Neural cell (in vitro differentiated cells): Measurements from ENCODE around the gene TTC29. TPM values are rescaled to one million over a fixed set of nuclear protein-coding genes. Genes with fewer than 3 reads are reported as not detected.

Source experiments
- H2AFZ ChIP-seq: fragments of 200-600, 300-800 bp; sonication (generic), shearing (Covaris generic); 2 replicates; pipeline ENCODE4 v1.6.0; 2014; ENCODE audit warnings: low read depth, mild to moderate bottlenecking, antibody characterized with exemption, low read length, moderate library complexity
- H3F3A ChIP-seq: fragments of 200-600 bp; shearing (Covaris generic); 2 replicates; pipeline ENCODE4 v1.6.1; 2016; ENCODE audit warnings: mild to moderate bottlenecking, moderate library complexity, mixed read lengths, antibody characterized with exemption, low read length; ENCODE audit not compliant: insufficient read depth, poor library complexity, severe bottlenecking
- H3K27ac ChIP-seq: fragments of 200-600, 300-800 bp; sonication (generic), shearing (Covaris generic); 2 replicates; pipeline ENCODE4 v1.5.1; 2014; ENCODE audit warnings: mild to moderate bottlenecking, low read length, moderate library complexity
- H3K27me3 ChIP-seq: fragments of 300-800, 200-600 bp; sonication (generic), shearing (Covaris generic); 2 replicates; pipeline ENCODE4 v1.6.0; 2014; ENCODE audit warnings: mild to moderate bottlenecking, low read depth, low read length, moderate library complexity; ENCODE audit not compliant: insufficient read depth
- H3K36me3 ChIP-seq: fragments of 300-800, 200-600 bp; sonication (generic), shearing (Covaris generic); 2 replicates; pipeline ENCODE4 v1.5.1; 2014; ENCODE audit warnings: mild to moderate bottlenecking, antibody characterized with exemption, low read length, moderate library complexity; ENCODE audit not compliant: insufficient read depth
- H3K4me2 ChIP-seq: fragments of 300-800, 200-600 bp; sonication (generic), shearing (Covaris generic); 2 replicates; pipeline ENCODE4 v1.6.0; 2014; ENCODE audit warnings: mild to moderate bottlenecking, low read length
- H3K4me3 ChIP-seq: fragments of 300-800, 200-600 bp; sonication (generic), shearing (Covaris generic); 2 replicates; pipeline ENCODE4 v1.5.1; 2014; ENCODE audit warnings: mild to moderate bottlenecking, low read length, moderate library complexity
- H3K79me2 ChIP-seq: fragments of 200-600 bp; shearing (Covaris generic); replicated peaks from 2 replicates; pipeline ENCODE4 v1.6.0; 2014; ENCODE audit warnings: mild to moderate bottlenecking, low read length, moderate library complexity; ENCODE audit not compliant: insufficient read depth
- H3K9ac ChIP-seq: fragments of 300-800, 200-600 bp; sonication (generic), shearing (Covaris generic); 2 replicates; pipeline ENCODE4 v1.6.1; 2016; ENCODE audit warnings: mild to moderate bottlenecking, low read length, mixed read lengths
- H3K9me2 ChIP-seq: fragments of 200-600 bp; shearing (Covaris generic); 2 replicates; pipeline ENCODE4 v1.6.1; 2016; ENCODE audit warnings: mild to moderate bottlenecking, low read length, mixed read lengths; ENCODE audit not compliant: insufficient read depth
- H3K9me3 ChIP-seq: fragments of 200-600, 300-800 bp; sonication (generic), shearing (Covaris generic); 2 replicates; pipeline ENCODE4 v1.6.1; 2016; ENCODE audit warnings: mild to moderate bottlenecking, mixed run types, low read length, moderate library complexity, mixed read lengths
- H4K20me1 ChIP-seq: fragments of 200-600 bp; shearing (Covaris generic); 2 replicates; pipeline ENCODE4 v1.6.1; 2016; ENCODE audit warnings: mild to moderate bottlenecking, mixed run types; ENCODE audit not compliant: insufficient read depth
- CTCF ChIP-seq: fragments of 450-650 bp; IDR thresholded peaks from 2 replicates; pipeline ENCODE4 v1.5.1; 2014; ENCODE audit warnings: antibody characterized with exemption, mild to moderate bottlenecking, moderate library complexity; ENCODE audit not compliant: poor library complexity, severe bottlenecking
- EP300 ChIP-seq: fragments of 450-650 bp; conservative IDR thresholded peaks from 2 replicates; pipeline ENCODE4 v1.6.1; 2014; ENCODE audit warnings: antibody characterized with exemption, mild to moderate bottlenecking, moderate library complexity; ENCODE audit not compliant: poor library complexity, severe bottlenecking
- EZH2 ChIP-seq: fragments of 200-600, 300-800 bp; shearing (Covaris generic), sonication (generic); IDR thresholded peaks from 2 replicates; pipeline ENCODE4 v1.6.1; 2014; ENCODE audit warnings: antibody characterized with exemption, low read length, borderline replicate concordance, mild to moderate bottlenecking; ENCODE audit not compliant: insufficient read depth, poor library complexity, severe bottlenecking
- MXI1 ChIP-seq: fragments of 450-650 bp; conservative IDR thresholded peaks from 2 replicates; pipeline ENCODE4 v1.6.1; 2014; ENCODE audit warnings: antibody characterized with exemption, mild to moderate bottlenecking; ENCODE audit not compliant: poor library complexity, severe bottlenecking
- POLR2AphosphoS5 ChIP-seq: IDR thresholded peaks from 2 replicates; pipeline ENCODE4 v1.6.1; 2012
- RAD21 ChIP-seq: fragments of 450-650 bp; conservative IDR thresholded peaks from 2 replicates; pipeline ENCODE4 v1.6.1; 2014; ENCODE audit warnings: antibody characterized with exemption, mild to moderate bottlenecking, moderate library complexity
- REST ChIP-seq: IDR thresholded peaks from 2 replicates; pipeline ENCODE4 v1.6.1; 2012; ENCODE audit warnings: borderline replicate concordance
- SMC3 ChIP-seq: fragments of 450-650 bp; conservative IDR thresholded peaks from 2 replicates; pipeline ENCODE4 v1.6.1; 2014; ENCODE audit warnings: antibody characterized with exemption, mild to moderate bottlenecking, moderate library complexity; ENCODE audit not compliant: poor library complexity
- TAF1 ChIP-seq: IDR thresholded peaks from 2 replicates; pipeline ENCODE4 v1.6.1; 2012; ENCODE audit warnings: low read depth
- polyA plus RNA-seq: library from polyadenylated mRNA; depleted of rRNA; stranded (reverse); fragments of >200 nt; gene quantifications from 2 replicates; pipeline ENCODE4 v1.2.3, GENCODE V29; 2014

The TTC29 gene
- polyA plus RNA-seq, 1 donor from 2014 or later = not detected

GRCh38 chr4:146943691-146944375 is 1.8 kb downstream of the TTC29 start:
- TF ChIP-seq RAD21 (no peak), SMC3 (no peak), EP300 (no peak), TAF1 (no peak), CTCF (no peak), POLR2AphosphoS5 (no peak)
- H3K27me3 ChIP-seq = no peaks in the 10 kb centered on the region
- H3K79me2 ChIP-seq = no peaks in the 10 kb centered on the region
- no peak overlapping the region for H2AFZ ChIP-seq
- no peaks in the 10 kb centered on the region for H3K9me3 ChIP-seq
- no peak overlapping the region for H3K4me2 ChIP-seq
- H3K4me3 ChIP-seq = no peak overlapping the region
- H3K27ac ChIP-seq = no peak overlapping the region
- no peaks in the 10 kb centered on the region for H3K9me2 ChIP-seq
- no peaks in the 10 kb centered on the region for H3K36me3 ChIP-seq
- H3K9ac ChIP-seq = no peak overlapping the region
- H4K20me1 ChIP-seq = no peaks in the 10 kb centered on the region
- no peaks in the 10 kb centered on the region for H3F3A ChIP-seq

- TF ChIP-seq MXI1 (no peak), RAD21 (no peak), REST (no peak), POLR2AphosphoS5 (no peak), TAF1 (no peak), EZH2 (no peak), EP300 (no peak), CTCF (no peak), SMC3 (no peak)
- no peaks in the 10 kb centered on the region for H3K27me3 ChIP-seq
- no peaks in the 10 kb centered on the region for H3K9me2 ChIP-seq
- H3F3A ChIP-seq = no peaks in the 10 kb centered on the region
- no peak overlapping the region for H3K4me2 ChIP-seq
- H3K9me3 ChIP-seq = no peaks in the 10 kb centered on the region
- no peak overlapping the region for H3K27ac ChIP-seq
- no peak overlapping the region for H3K9ac ChIP-seq
- H2AFZ ChIP-seq = no peak overlapping the region
- no peak overlapping the region for H3K4me3 ChIP-seq
- no peaks in the 10 kb centered on the region for H3K36me3 ChIP-seq
- no peaks in the 10 kb centered on the region for H3K79me2 ChIP-seq
- no peaks in the 10 kb centered on the region for H4K20me1 ChIP-seq
Observed at GRCh38 chr4:146932116-146932515, 13.5 kb downstream of the TTC29 start.
